ENCODE results near the gene CDC42EP5. TPM values are rescaled to one million over a fixed set of nuclear protein-coding genes. Genes with fewer than 3 reads are reported as not detected.
"Not testable (repeated sequence)": the region's sequence is repeated elsewhere in the genome, so short reads cannot be mapped to it uniquely, and the experiment has no call there.

The CDC42EP5 gene
- total RNA-seq, 2 experiments from 2014 or later = not detected

GRCh38 chr19:54448040-54448773 is 24.9 kb downstream of the CDC42EP5 start:
- ChIA-PET CTCF (interaction anchor here (0.6 to 2.0 kb wide), 8 partner anchors 8 to 598 kb away, joined by 3 to 11 read pairs (median 4); partner anchors contain the start of gene LENG9), POLR2A (interaction anchor here (0.8 to 4.6 kb wide), 22 partner anchors 9 to 332 kb away, joined by 3 to 66 read pairs (median 4); partner anchors contain the start of genes CNOT3, LENG9, MBOAT7 and PRPF31)
- Mint-ChIP-seq H3K27ac (peak overlapping the region; percentile 97), H3K36me3 (ENCODE audit: low read depth) (peaks cover 68% of the 10 kb centered on the region), H3K4me1 (peaks cover 49% of the 10 kb centered on the region), H3K27me3 (no peaks in the 10 kb centered on the region), H3K9me3 (no peaks in the 10 kb centered on the region), H3K4me3 (peak overlapping the region; percentile 99)
- peak; percentile 45 for DNase-seq

- DNase-seq, H3K9me3 Mint-ChIP-seq, H3K27ac Mint-ChIP-seq, H3K27me3 Mint-ChIP-seq, CTCF ChIA-PET, H3K4me3 Mint-ChIP-seq, POLR2A ChIA-PET: not testable (repeated sequence)
- Mint-ChIP-seq H3K4me1 (peaks cover 39% of the 10 kb centered on the region), H3K36me3 (ENCODE audit: low read depth) (peaks cover 58% of the 10 kb centered on the region)
Measured at GRCh38 chr19:54446349-54446748, 26.7 kb downstream of the CDC42EP5 start.

GRCh38 chr19:54444737-54445136 is 28.4 kb downstream of the CDC42EP5 start:
- no peak overlapping the region for H3K27ac Mint-ChIP-seq
- ChIA-PET POLR2A (no interaction called here), CTCF (interaction anchor here (0.7 kb wide), 1 partner anchor 682 kb away, joined by 4 read pairs; no protein-coding TSS in a partner anchor)
- H3K36me3 Mint-ChIP-seq (ENCODE audit: low read depth) = peaks cover 52% of the 10 kb centered on the region
- peaks cover 23% of the 10 kb centered on the region for H3K4me1 Mint-ChIP-seq
- no peak for DNase-seq
- H3K9me3 Mint-ChIP-seq = no peaks in the 10 kb centered on the region
- no peaks in the 10 kb centered on the region for H3K27me3 Mint-ChIP-seq
- no peak overlapping the region for H3K4me3 Mint-ChIP-seq

- H3K27me3 Mint-ChIP-seq = no peaks in the 10 kb centered on the region
- H3K9me3 Mint-ChIP-seq = no peaks in the 10 kb centered on the region
- peaks cover 36% of the 10 kb centered on the region for H3K36me3 Mint-ChIP-seq (ENCODE audit: low read depth)
- ChIA-PET CTCF (interaction anchor here (1.3 to 2.2 kb wide), 2 partner anchors 8 to 50 kb away, joined by 5 to 6 read pairs; partner anchors contain the start of gene LENG8), POLR2A (no interaction called here)
- no peak for DNase-seq
- no peak overlapping the region for H3K27ac Mint-ChIP-seq
- H3K4me3 Mint-ChIP-seq = no peak overlapping the region
- peaks cover 1% of the 10 kb centered on the region for H3K4me1 Mint-ChIP-seq
Measured at GRCh38 chr19:54440641-54441040, 32.5 kb downstream of the CDC42EP5 start.

- no peaks in the 10 kb centered on the region for H3K27me3 Mint-ChIP-seq
- no peak for DNase-seq
- H3K9me3 Mint-ChIP-seq = no peaks in the 10 kb centered on the region
- POLR2A ChIA-PET = interaction anchor here (1.3 to 2.0 kb wide), 2 partner anchors 9 to 11 kb away, joined by 3 to 14 read pairs; partner anchors contain the start of gene LENG8
- H3K27ac Mint-ChIP-seq = no peak overlapping the region
- H3K4me3 Mint-ChIP-seq = no peak overlapping the region
- peaks cover 10% of the 10 kb centered on the region for H3K4me1 Mint-ChIP-seq
- CTCF ChIA-PET = interaction anchor here (0.8 to 1.8 kb wide), 5 partner anchors 9 to 409 kb away, joined by 3 to 8 read pairs (median 5); partner anchors contain the start of gene LENG8
- H3K36me3 Mint-ChIP-seq (ENCODE audit: low read depth) = peaks cover 34% of the 10 kb centered on the region
Measured at GRCh38 chr19:54439174-54439851, 33.8 kb downstream of the CDC42EP5 start.

GRCh38 chr19:54436628-54437252 is 36.4 kb downstream of the CDC42EP5 start:
- Mint-ChIP-seq H3K27me3 (no peaks in the 10 kb centered on the region), H3K4me1 (peaks cover 10% of the 10 kb centered on the region), H3K36me3 (ENCODE audit: low read depth) (peaks cover 21% of the 10 kb centered on the region), H3K27ac (no peak overlapping the region), H3K9me3 (no peaks in the 10 kb centered on the region), H3K4me3 (no peak overlapping the region)
- CTCF ChIA-PET = no interaction called here
- no peak for DNase-seq
- POLR2A ChIA-PET = interaction anchor here (1.1 kb wide), 1 partner anchor 10 kb away, joined by 3 read pairs; no protein-coding TSS in a partner anchor

- peaks cover 18% of the 10 kb centered on the region for H3K36me3 Mint-ChIP-seq (ENCODE audit: low read depth)
- H3K4me3 Mint-ChIP-seq = no peak overlapping the region
- no peak overlapping the region for H3K27ac Mint-ChIP-seq
- POLR2A ChIA-PET = interaction anchor here (1.1 kb wide), 1 partner anchor 9 kb away, joined by 3 read pairs; no protein-coding TSS in a partner anchor
- peaks cover 11% of the 10 kb centered on the region for H3K4me1 Mint-ChIP-seq
- CTCF ChIA-PET = no interaction called here
- H3K27me3 Mint-ChIP-seq = peaks cover 3% of the 10 kb centered on the region
- H3K9me3 Mint-ChIP-seq = no peaks in the 10 kb centered on the region
- DNase-seq = no peak
Measured at GRCh38 chr19:54436031-54436523, 37.0 kb downstream of the CDC42EP5 start.

GRCh38 chr19:54435551-54436016 is 37.5 kb downstream of the CDC42EP5 start:
- ChIA-PET CTCF (no interaction called here), POLR2A (interaction anchor here (3.7 kb wide), 1 partner anchor 13 kb away, joined by 21 read pairs; the partner anchor contains the start of gene LENG8)
- DNase-seq = no peak
- Mint-ChIP-seq H3K27me3 (peaks cover 3% of the 10 kb centered on the region), H3K36me3 (ENCODE audit: low read depth) (peaks cover 16% of the 10 kb centered on the region), H3K4me3 (no peak overlapping the region), H3K4me1 (peaks cover 12% of the 10 kb centered on the region), H3K9me3 (no peaks in the 10 kb centered on the region), H3K27ac (no peak overlapping the region)

GRCh38 chr19:54434873-54435214 is 38.3 kb downstream of the CDC42EP5 start:
- DNase-seq = no peak
- Mint-ChIP-seq H3K27me3 (peaks cover 3% of the 10 kb centered on the region), H3K9me3 (no peaks in the 10 kb centered on the region), H3K4me3 (no peak overlapping the region), H3K4me1 (peaks cover 12% of the 10 kb centered on the region), H3K27ac (no peak overlapping the region), H3K36me3 (ENCODE audit: low read depth) (peaks cover 13% of the 10 kb centered on the region)
- POLR2A ChIA-PET = interaction anchor here (3.7 kb wide), 1 partner anchor 14 kb away, joined by 21 read pairs; the partner anchor contains the start of gene LENG8
- CTCF ChIA-PET = no interaction called here

GRCh38 chr19:54434112-54434872 is 38.8 kb downstream of the CDC42EP5 start:
- Mint-ChIP-seq H3K4me1 (peaks cover 12% of the 10 kb centered on the region), H3K36me3 (ENCODE audit: low read depth) (peaks cover 13% of the 10 kb centered on the region), H3K27me3 (peaks cover 5% of the 10 kb centered on the region), H3K9me3 (no peaks in the 10 kb centered on the region), H3K4me3 (no peak overlapping the region), H3K27ac (no peak overlapping the region)
- CTCF ChIA-PET = interaction anchor here (0.7 kb wide), 1 partner anchor 108 kb away, joined by 3 read pairs; no protein-coding TSS in a partner anchor
- DNase-seq = no peak
- POLR2A ChIA-PET = interaction anchor here (3.7 kb wide), 1 partner anchor 15 kb away, joined by 21 read pairs; the partner anchor contains the start of gene LENG8

- Mint-ChIP-seq H3K27me3 (peaks cover 7% of the 10 kb centered on the region), H3K4me3 (no peak overlapping the region), H3K4me1 (peaks cover 12% of the 10 kb centered on the region), H3K9me3 (no peaks in the 10 kb centered on the region), H3K36me3 (ENCODE audit: low read depth) (peaks cover 13% of the 10 kb centered on the region), H3K27ac (no peak overlapping the region)
- DNase-seq = no peak
- CTCF ChIA-PET = interaction anchor here (0.7 kb wide), 1 partner anchor 107 kb away, joined by 3 read pairs; no protein-coding TSS in a partner anchor
- POLR2A ChIA-PET = interaction anchor here (3.7 kb wide), 1 partner anchor 15 kb away, joined by 21 read pairs; the partner anchor contains the start of gene LENG8
Measured at GRCh38 chr19:54433697-54434096, 39.4 kb downstream of the CDC42EP5 start.
